ENCODE results near the gene MOSPD3.

Gene MOSPD3

DNA sequence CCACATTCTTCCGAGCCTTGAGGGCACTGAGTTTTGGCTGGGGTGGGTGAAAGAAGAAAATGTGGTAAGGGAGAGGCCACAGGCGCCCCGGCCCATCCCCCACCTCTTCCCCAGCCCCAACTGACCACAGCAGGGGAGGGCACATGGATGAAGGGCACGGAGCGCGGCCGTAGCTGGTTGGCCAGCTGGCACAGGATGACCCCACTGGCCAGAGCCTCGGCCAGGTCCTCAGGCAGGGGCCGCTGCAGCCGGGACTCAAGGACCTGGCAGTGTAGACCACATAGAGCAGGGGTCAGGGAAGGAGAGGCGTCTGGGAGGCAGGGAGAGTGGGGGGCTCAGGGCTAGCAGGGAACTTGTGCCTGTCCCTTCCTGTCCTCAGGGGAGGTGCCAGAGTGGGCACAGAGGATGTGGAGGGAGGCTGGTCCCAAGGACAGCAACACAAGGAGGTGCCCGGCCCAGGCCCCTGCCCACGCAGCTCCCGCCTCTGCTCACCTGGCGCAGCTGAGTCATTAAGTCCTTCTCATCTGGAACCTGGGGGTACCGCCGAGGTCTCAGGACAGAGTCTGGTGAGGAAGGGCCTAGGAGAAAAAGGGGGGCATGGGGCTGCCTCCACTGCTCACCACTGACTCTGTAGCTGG is 36.5 kb upstream of the MOSPD3 start:
- DNase-seq (ENCODE audit: low read depth in 2 of 2), result no peak

- DNase-seq (ENCODE audit: low read depth in 2 of 2), result no peak
Observed at GRCh38 chr7:100576384-100576993, 35.9 kb upstream of the MOSPD3 start.

DNA sequence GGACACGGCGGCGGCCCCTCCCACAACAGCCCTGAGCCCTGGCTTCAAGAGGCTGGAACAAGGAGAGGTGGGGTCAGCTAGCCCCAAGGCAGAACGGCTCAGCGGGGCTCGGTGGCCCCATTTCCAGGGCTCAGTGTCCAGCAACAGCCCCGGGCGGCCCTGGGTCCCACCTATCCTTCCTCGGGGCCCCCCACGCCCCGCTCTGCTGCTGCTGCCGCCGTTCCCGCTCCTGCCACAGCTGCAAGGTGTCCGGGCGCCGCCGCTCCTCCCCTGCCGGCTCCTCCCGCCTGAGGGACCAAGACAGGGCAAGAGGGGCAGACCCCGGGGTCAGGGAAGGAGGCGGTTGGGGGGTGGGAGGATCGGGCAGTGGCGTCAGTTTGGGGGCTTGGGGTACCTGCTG is 35.2 kb upstream of the MOSPD3 start:
- no peak for DNase-seq (ENCODE audit: low read depth in 2 of 2)

DNA sequence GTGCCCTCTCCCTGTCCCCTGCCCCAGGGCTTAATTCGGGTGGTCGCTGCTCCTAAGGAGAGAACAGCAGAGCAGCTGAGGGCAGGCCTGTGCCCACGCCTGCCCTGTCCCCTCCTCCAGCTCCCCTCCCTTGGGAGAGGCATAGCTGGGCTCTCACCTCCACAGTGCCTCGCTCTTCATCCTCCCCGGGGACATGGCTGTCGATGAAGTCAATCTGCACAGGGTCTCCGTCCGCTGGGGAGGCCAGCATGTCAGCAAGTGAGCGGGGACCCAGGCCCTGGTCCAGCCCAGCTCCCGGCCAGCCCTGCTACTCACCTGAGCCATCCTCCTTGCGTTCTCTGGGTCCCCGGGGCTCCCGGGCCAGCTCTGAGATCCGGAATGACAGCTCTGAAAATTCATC is 34.8 kb upstream of the MOSPD3 start:
- no peak for DNase-seq (ENCODE audit: low read depth in 2 of 2)

DNA sequence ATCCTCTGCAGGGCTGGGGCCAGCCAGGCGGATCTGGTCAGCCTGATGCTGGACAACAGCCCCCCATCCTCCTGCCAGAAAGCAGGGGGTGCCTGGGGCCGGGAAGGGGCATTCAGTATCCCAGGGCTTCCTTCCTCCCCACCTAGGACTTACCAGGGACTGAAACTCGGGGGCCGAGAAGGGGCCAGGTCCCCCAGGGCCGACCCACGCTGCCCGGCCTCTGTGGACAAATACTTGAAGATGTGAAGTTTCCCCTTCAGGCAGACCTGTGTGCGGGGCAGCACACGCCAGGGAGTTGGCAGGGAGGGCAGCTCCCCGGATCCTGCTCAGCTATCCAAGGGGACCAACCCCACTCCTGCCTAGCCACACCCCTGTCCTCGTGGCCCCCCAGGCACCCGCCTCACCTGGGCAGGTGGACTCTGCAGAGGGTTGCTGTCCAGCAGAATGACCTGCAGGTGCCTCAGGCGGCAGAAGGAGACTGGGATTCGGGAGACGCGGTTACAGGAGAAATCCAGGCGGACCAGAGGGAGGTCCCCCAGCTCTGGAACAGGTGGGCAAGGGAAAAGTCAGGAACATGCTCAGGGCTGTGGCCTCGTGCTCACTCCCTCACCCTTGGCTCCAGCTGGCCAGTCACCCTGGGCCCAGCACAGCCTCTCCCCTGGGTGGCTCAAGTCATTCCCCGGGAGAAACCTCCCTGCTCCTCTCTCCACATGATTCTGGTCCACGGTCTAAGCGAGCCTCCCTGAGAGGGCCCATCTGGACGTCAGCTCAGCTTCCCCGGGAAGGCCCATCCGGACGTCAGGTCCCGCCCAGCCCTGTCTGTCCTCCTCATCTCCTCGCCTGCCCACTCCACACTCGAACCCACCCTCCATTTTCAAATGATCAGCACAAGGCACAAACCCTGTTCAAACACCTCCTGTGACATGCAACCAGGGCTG is 33.8 kb upstream of the MOSPD3 start:
- DNase-seq (ENCODE audit: low read depth in 2 of 2), result no peak

DNA sequence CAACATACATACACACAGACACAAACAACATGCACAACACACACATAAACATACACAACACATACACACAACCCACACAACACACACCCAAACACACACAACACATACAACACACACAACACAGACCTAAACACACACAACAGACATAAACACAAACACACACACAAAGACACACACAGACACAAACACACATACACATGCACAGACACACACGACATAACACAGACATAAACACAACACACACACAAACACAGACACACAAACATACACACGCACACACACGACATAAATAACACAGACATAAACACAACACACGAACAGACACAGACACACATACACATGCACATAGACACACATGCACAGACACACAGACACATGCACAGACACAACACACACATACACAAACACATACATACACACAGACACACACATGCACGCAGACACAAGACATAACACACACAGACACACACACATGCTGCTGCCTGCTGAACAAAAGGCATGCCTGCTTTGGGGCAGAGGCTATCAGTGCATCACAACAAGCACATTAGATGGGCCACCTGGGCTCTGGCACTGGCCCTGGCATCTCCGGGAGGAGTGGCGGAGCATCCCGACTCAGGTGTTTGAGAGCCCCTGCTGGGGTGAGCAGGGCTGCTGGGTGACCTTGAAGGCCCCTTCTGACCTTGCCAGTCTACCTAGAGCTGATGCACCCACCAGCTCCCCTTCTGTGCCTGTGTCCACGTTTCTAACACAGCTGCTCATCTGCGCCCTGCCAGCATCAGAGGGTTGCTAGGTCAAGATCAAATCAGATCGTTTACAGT is 31.7 kb upstream of the MOSPD3 start:
- no peak for DNase-seq (ENCODE audit: low read depth in 2 of 2)

- no peak for DNase-seq (ENCODE audit: low read depth in 2 of 2)
Observed at GRCh38 chr7:100582041-100582579, 30.2 kb upstream of the MOSPD3 start.

GRCh38 chr7:100582650-100583049 is 29.7 kb upstream of the MOSPD3 start:
- no peak for DNase-seq (ENCODE audit: low read depth in 2 of 2)

DNA sequence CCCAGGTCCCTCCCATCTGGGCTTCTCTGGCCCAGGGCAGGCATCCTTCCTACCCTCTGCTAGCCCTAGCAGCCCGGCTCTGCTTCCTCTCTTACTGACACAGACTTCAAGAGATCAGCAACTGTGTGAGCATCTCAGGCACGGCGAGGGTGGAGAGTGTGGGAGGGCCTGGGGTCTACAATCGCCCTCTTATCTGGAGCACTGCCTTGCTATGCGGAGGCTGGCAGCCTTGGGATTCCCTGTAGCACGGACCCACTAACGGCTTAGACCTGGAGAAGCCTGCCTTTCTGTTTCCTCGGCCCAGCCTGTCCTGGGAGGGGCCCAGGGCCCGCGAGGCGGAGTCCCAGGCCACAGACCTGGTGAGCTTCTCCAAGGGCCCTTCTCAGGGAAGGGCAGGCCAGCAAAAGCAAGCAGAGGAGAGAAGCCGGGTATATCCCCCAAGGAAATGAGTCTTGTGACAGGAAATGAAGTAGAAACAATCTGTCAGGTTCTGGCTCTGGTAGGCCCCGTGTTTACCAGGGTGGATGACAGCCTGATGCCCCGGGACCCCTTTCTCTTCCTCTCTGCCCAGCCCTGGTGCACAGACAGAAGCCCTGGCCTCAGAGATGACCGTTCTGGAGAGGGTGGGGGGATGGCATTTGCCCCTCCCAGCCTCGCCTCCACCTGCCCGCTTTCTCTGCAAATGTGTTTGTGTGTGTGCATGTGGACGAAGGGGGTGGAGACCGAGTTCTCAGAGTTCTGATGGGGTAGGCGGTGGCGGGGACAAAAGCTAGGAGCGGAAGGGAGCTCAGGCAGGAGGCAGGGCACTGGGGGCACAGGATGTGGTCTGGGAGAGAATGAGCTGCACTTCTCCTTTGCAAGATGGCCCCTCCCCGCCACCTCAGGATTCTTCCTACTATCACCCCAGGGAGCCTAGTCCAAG is 28.9 kb upstream of the MOSPD3 start:
- DNase-seq (ENCODE audit: low read depth in 2 of 2), result no peak

DNA sequence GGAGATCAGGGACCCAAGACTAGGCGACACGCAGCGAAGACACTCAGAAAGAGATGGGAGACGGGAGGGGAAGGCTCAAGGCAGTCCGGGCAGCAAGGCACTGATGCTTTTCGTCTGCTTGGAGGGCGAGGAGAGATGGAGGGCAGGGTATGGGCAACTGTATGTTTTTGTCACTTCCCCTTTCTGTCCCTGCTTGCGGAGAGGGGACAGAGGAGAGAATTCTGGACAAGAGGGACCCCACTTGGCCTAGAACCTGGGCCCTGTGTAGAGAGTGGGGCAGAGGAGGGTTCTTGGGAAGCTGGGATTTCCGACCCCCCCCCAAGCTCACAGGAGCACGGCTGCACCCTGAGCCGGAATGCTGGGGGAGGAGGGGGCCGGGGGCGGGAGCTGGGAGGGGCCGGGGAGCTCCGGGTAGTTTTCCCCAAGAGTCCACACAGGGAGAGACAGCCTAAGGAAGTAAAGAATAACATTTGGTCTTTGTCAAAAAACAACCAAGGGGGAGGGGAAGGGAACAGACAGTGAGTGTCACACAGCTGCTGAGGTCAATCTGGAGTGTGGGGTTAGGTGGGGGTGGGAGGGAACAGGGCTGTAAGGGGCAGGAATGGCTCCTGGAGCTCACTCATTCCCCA is 28.2 kb upstream of the MOSPD3 start:
- no peak for DNase-seq (ENCODE audit: low read depth in 2 of 2)

DNA sequence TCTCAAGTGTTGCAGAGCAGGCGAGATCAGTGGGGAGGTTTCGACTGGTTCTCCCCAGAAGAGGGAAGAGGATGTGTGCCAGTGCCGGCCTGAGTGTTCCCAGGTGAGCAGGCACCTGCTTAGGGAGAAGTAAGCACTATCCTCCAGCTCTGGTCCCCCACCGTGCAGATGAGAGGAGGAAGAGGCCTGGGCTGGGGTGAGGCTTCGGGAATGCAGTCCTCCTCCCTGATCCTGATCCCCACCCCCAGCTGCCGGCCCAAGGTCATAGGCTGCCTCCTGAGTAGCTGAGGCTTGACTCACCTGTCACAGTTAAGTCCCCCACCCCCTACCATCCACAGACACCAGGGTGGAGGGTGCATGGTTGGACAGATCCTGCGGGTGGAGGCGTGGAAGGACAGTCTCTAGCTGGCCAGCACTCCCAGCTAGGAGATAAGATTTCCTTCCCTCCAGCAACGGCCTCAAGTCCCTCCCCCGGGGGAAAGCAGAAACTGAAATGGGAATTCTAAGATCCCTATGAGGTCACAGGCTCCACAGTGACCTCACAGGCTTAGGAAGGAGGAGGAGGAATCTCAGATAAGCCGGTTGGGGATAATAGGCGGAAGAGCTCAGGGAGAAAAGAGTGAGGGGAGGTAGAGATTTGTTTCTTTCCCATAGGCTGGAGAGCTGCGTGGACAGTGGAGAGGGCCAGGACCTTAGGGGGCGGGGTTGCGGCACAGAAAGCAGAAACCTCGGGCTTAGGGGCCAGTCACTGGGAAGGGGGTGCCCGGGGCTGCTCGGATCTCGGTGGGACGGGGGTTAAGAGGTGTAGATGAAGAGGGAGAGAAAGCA is 27.4 kb upstream of the MOSPD3 start:
- DNase-seq (ENCODE audit: low read depth in 2 of 2), result no peak

- DNase-seq (ENCODE audit: low read depth in 2 of 2), result no peak
Observed at GRCh38 chr7:100585511-100586265, 26.7 kb upstream of the MOSPD3 start, which contains the start of gene LRCH4. TSS of gene LRCH4 (minus strand) at chr7:100586129. CDS start at chr7:100586100, 29 bp downstream.

GRCh38 chr7:100586266-100587025 is 25.9 kb upstream of the MOSPD3 start, which contains the start of gene FBXO24:
TSS of gene FBXO24 (plus strand) at chr7:100586328. CDS start at chr7:100586626, 298 bp downstream.
- DNase-seq (ENCODE audit: low read depth in 2 of 2), result peak; percentile 100

- no peak for DNase-seq (ENCODE audit: low read depth in 2 of 2)
Observed at GRCh38 chr7:100588438-100588837, 23.9 kb upstream of the MOSPD3 start.

GRCh38 chr7:100589341-100589947 is 22.9 kb upstream of the MOSPD3 start:
- DNase-seq (ENCODE audit: low read depth in 2 of 2), result no peak

GRCh38 chr7:100590077-100590737 is 22.1 kb upstream of the MOSPD3 start:
- DNase-seq (ENCODE audit: low read depth in 2 of 2), result no peak
